Adrenal gland (tissue), 5 donors: ENCODE results near the gene HSPA12B.

Experiments
- POLR2A ChIP-seq, 2 donors: fragments of 450-650 bp; IDR thresholded peaks; one replicate each; pipeline ENCODE4 v1.6.1; 2017; ENCODE audit warnings: antibody characterized with exemption in 2 of 2, mild to moderate bottlenecking in 2 of 2, moderate library complexity in 1 of 2
- TF ChIP-seq, protein P1 (sequence below), 6 experiments: fragments of 450-650 bp in 4 of 6; fragments of 200-600 bp in 2 of 6; sonication (generic) in 1 of 6; IDR thresholded peaks; 1 replicate in 5 of 6; 2 replicates in 1 of 6; pipeline versions ENCODE4 v1.5.1 to v1.8.0; 2016 to 2021; ENCODE audit warnings: antibody characterized with exemption in 6 of 6, mild to moderate bottlenecking in 2 of 6, moderate library complexity in 1 of 6
- donor health status: DM: no; HTN: no; CAD: no.

DNA sequence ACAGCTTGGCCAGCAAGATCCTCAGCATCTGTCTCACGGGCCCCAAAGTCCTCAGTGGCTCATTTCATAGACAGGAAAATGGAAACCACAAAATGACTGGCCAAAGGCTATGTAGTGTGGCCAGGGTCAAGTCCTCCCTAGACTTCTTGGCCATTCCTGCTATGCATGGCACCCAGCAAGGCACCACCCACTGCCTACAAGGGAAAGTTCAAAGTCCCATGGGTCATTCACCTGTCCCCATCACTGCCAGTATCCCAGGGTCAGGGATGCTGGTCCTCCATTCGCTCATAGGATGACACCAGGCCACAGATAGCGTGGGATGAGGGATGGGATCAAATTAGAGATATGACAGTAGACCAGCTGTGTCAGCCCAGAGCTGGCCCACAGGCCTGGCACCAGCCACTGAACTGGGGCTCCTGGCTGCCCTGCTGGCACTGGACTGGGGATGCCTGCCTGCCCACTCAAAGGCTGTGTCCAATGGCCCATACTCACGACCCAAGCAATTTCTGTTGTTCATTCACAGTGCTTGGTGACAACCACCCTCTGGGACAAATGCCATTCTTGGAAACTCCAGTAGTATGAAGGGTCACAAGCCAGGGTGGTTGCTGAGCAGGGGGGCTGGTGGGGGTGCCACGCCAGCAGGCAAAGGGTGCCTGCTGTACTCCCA, 23.5 kb downstream of the HSPA12B start:
- TF ChIP-seq, protein P1, sequence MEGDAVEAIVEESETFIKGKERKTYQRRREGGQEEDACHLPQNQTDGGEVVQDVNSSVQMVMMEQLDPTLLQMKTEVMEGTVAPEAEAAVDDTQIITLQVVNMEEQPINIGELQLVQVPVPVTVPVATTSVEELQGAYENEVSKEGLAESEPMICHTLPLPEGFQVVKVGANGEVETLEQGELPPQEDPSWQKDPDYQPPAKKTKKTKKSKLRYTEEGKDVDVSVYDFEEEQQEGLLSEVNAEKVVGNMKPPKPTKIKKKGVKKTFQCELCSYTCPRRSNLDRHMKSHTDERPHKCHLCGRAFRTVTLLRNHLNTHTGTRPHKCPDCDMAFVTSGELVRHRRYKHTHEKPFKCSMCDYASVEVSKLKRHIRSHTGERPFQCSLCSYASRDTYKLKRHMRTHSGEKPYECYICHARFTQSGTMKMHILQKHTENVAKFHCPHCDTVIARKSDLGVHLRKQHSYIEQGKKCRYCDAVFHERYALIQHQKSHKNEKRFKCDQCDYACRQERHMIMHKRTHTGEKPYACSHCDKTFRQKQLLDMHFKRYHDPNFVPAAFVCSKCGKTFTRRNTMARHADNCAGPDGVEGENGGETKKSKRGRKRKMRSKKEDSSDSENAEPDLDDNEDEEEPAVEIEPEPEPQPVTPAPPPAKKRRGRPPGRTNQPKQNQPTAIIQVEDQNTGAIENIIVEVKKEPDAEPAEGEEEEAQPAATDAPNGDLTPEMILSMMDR (IDR thresholded peaks at IDR 0.05): no peak
- no peak for TF ChIP-seq POLR2A (IDR thresholded peaks at IDR 0.05)
